ENCODE results near the gene MPRIP.

DNA sequence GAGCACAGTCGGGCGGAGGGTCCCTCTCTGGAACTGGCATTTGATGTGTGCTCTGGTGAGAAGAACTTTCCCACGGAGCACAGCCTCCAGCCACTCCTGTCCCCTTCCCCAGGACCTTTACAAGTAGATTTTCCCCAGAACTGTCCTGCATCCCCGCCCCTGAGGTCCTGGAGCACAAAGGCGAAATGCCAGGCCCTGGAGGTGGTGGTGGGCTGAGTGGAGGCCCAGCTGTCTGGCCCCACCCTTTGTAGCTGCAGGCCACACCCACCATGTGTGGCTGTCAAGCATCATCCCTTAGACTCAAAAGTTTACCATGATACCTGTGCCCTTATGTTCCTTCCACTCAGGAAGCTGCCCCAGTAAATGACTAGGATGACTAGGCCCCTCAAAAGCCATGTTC lies 126.1 kb downstream of the MPRIP start:
- TF ChIP-seq, protein P1, sequence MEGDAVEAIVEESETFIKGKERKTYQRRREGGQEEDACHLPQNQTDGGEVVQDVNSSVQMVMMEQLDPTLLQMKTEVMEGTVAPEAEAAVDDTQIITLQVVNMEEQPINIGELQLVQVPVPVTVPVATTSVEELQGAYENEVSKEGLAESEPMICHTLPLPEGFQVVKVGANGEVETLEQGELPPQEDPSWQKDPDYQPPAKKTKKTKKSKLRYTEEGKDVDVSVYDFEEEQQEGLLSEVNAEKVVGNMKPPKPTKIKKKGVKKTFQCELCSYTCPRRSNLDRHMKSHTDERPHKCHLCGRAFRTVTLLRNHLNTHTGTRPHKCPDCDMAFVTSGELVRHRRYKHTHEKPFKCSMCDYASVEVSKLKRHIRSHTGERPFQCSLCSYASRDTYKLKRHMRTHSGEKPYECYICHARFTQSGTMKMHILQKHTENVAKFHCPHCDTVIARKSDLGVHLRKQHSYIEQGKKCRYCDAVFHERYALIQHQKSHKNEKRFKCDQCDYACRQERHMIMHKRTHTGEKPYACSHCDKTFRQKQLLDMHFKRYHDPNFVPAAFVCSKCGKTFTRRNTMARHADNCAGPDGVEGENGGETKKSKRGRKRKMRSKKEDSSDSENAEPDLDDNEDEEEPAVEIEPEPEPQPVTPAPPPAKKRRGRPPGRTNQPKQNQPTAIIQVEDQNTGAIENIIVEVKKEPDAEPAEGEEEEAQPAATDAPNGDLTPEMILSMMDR (IDR thresholded peaks at IDR 0.05) = no peak
- no peak for TF ChIP-seq POLR2A (IDR thresholded peaks at IDR 0.05)
